Measurements from ENCODE around the gene CLEC20A.

GRCh38 chr1:178489399-178489798 is 7.4 kb downstream of the CLEC20A start:
- TF ChIP-seq CTCF (IDR thresholded peaks at IDR 0.05): no peak
- TF ChIP-seq POLR2A (IDR thresholded peaks at IDR 0.05): no peak

Data from body of pancreas (tissue), 4 donors.